PC-9 (cell line): ENCODE results near the gene USP49.

Experiments
- CTCF ChIP-seq: fragments of 200-600 bp; sonication (generic); conservative IDR thresholded peaks from 2 replicates; pipeline ENCODE4 v1.6.1; 2017; ENCODE audit warnings: mixed run types, antibody characterized with exemption, mild to moderate bottlenecking, moderate library complexity
- EZH2 ChIP-seq: fragments of 200-600 bp; sonication (generic); IDR thresholded peaks from 2 replicates; pipeline ENCODE4 v1.8.0; 2017; ENCODE audit warnings: antibody characterized with exemption, low read depth

- TF ChIP-seq EZH2 (no peak), CTCF (no peak)
Measured at GRCh38 chr6:41900861-41901260, 5.7 kb upstream of the USP49 start.
